ENCODE data around the gene GABRG3. TPM values are rescaled to one million over a fixed set of nuclear protein-coding genes. Genes with fewer than 3 reads are reported as not detected.

GABRG3 gene
- total and polyA plus RNA-seq, 11 donors, result not detected

DNA sequence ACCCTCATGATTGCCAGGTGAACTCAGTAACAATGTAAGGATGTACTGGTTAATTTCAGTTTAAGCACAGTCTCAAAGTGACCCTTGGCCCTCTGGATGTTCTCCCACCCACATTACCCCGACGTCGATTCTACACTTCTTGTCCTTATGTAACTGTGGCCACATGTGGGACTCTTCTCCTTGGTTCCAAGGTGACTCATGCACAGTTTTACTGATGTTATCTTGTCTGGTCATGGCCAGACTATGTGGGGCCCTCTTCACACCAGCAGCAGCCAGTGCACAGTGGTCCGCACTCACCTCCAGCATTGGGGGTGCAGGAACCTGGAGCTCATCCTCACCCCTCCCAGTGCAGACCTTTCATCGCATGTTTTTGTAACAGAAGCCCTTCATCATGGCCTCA lies 608.8 kb downstream of the GABRG3 start:
- no peaks in the 10 kb centered on the region for H3K36me3 ChIP-seq
- WGBS, 4 donors, result 92 to 94% (median 93%) methylated on average over 5 of the region's 5 CpGs
- DNase-seq (no peak), ATAC-seq (no peak)
- no peaks in the 10 kb centered on the region for H3K27me3 ChIP-seq
- intact Hi-C loops (cut with DNase I), result no loop called here
- TF ChIP-seq, protein P1, sequence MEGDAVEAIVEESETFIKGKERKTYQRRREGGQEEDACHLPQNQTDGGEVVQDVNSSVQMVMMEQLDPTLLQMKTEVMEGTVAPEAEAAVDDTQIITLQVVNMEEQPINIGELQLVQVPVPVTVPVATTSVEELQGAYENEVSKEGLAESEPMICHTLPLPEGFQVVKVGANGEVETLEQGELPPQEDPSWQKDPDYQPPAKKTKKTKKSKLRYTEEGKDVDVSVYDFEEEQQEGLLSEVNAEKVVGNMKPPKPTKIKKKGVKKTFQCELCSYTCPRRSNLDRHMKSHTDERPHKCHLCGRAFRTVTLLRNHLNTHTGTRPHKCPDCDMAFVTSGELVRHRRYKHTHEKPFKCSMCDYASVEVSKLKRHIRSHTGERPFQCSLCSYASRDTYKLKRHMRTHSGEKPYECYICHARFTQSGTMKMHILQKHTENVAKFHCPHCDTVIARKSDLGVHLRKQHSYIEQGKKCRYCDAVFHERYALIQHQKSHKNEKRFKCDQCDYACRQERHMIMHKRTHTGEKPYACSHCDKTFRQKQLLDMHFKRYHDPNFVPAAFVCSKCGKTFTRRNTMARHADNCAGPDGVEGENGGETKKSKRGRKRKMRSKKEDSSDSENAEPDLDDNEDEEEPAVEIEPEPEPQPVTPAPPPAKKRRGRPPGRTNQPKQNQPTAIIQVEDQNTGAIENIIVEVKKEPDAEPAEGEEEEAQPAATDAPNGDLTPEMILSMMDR (IDR thresholded peaks at IDR 0.05), result no peak
- no peak for TF ChIP-seq POLR2A (IDR thresholded peaks at IDR 0.05)
- no peak overlapping the region for H3K27ac ChIP-seq
- H3K9me3 ChIP-seq, result peaks cover 0 to 11% (median 0%) of the 10 kb centered on the region in 12 donors
- H3K4me3 ChIP-seq, result no peak overlapping the region
- H3K4me1 ChIP-seq, result no peaks in the 10 kb centered on the region

GRCh38 chr15:27582726-27583410 lies 611.9 kb downstream of the GABRG3 start:
- ATAC-seq, result no peak
- WGBS, 4 donors, result 57 to 70% (median 62%) methylated on average over 5 of the region's 5 CpGs

DNA sequence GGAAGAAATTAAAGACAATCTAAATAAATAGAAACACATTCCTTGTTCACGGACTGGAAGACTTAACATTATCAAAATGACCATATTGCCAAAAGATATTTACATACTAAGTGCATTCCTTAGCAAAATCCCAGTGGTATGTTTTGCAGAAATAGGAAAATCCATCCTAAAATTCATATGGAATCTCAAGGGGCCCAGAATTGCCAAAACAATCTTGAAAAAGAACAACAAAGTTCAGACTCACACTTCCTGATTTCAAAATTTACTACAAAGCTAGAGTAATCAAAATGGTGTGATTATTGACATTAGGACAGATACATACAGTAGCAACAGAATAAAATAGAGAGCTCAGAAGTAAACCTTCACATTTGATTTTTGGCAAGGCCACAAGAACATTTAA lies 612.7 kb downstream of the GABRG3 start:
- H3K9me3 ChIP-seq, result peaks cover 0 to 4% (median 0%) of the 10 kb centered on the region in 12 donors
- intact Hi-C loops (cut with DNase I), result no loop called here
- ATAC-seq (no peak), DNase-seq (no peak)
- H3K27ac ChIP-seq, result no peak overlapping the region
- H3K4me1 ChIP-seq, result no peaks in the 10 kb centered on the region
- WGBS, 4 donors, result 21 to 49% (median 36%) methylated on average over 1 of the region's 1 CpG
- no peaks in the 10 kb centered on the region for H3K36me3 ChIP-seq
- TF ChIP-seq POLR2A (IDR thresholded peaks at IDR 0.05), result no peak
- TF ChIP-seq, protein P1 (IDR thresholded peaks at IDR 0.05), result no peak
- no peak overlapping the region for H3K4me3 ChIP-seq
- peaks cover 0 to 7% (median 0%) of the 10 kb centered on the region in 9 donors for H3K27me3 ChIP-seq

More at GRCh38 chr15:27582726-27583410, 611.9 kb downstream of the GABRG3 start:
- no peak overlapping the region for H3K27ac ChIP-seq
- H3K4me3 ChIP-seq, result no peak overlapping the region
- no peaks in the 10 kb centered on the region for H3K4me1 ChIP-seq
- no peak for DNase-seq
- no peak for TF ChIP-seq POLR2A (IDR thresholded peaks at IDR 0.05)
- TF ChIP-seq, protein P1 (IDR thresholded peaks at IDR 0.05), result no peak
- no peaks in the 10 kb centered on the region for H3K36me3 ChIP-seq
- H3K9me3 ChIP-seq, result peaks cover 0 to 9% (median 0%) of the 10 kb centered on the region in 12 donors
- peaks cover 0 to 4% (median 0%) of the 10 kb centered on the region in 9 donors for H3K27me3 ChIP-seq
- intact Hi-C loops (cut with DNase I), result no loop called here

DNA sequence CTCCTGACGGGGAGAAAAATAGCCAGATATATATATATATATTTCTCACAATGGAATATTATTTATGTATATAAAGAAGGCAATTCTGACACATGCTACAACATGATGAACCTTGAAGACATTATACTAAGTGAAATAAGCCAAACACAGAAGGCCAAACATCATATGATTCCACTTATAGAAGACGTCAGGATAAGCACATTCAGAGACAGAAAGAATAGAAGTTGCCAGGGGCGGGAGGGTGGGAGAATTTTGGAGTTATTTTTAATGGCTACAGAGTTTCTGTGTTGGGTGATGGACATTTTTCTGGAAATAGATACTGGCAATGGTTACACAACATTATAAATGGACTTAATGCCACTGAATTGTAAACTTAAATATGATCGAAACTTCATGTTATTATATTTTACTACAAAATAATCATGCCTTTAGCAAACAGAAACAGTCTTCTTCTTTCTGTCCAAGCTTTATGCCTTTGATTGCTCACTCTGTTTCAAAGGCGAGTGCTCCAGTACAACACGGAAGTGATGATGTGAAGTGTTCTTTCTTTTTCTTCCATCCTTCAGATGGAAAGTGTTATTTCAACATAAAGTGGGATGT lies 614.2 kb downstream of the GABRG3 start:
- TF ChIP-seq, protein P1 (IDR thresholded peaks at IDR 0.05), result no peak
- TF ChIP-seq POLR2A (IDR thresholded peaks at IDR 0.05), result no peak
- Histone ChIP-seq H3K4me1 (no peaks in the 10 kb centered on the region), H3K9me3 (no peaks in the 10 kb centered on the region), H3K4me3 (no peak overlapping the region), H3K27ac (no peak overlapping the region), H3K27me3 (peaks cover 0 to 7% (median 0%) of the 10 kb centered on the region in 9 donors), H3K36me3 (no peaks in the 10 kb centered on the region)
- no peak for ATAC-seq
- no peak for DNase-seq
- intact Hi-C loops (cut with DNase I), result no loop called here
- 72 to 77% (median 74%) methylated on average over 6 of the region's 6 CpGs for WGBS, 4 donors

All from heart left ventricle (tissue), 16 donors.